K562 (cell line): ENCODE data around the gene COPS4. TPM values are rescaled to one million over a fixed set of nuclear protein-coding genes. Genes with fewer than 3 reads are reported as not detected.

Experiments
- CBFA2T3 ChIP-seq: fragments of 450-650 bp; IDR thresholded peaks from 2 replicates; pipeline ENCODE4 v1.6.1; 2017
- CBFB ChIP-seq: sonication (generic); formaldehyde crosslinking; IDR thresholded peaks from 2 replicates; pipeline ENCODE4 v1.4.0; 2020; ENCODE audit warnings: mild to moderate bottlenecking, missing genetic modification reagents
- CBX8 ChIP-seq: fragments of 200-600 bp; sonication (generic); IDR thresholded peaks from 2 replicates; pipeline ENCODE4 v1.6.1; 2012; ENCODE audit warnings: borderline replicate concordance, mixed run types, low read depth, mild to moderate bottlenecking, moderate library complexity, mixed read lengths, low read length, control low read depth, inconsistent platforms; ENCODE audit not compliant: poor library complexity, severe bottlenecking; ENCODE audit errors: extremely low read depth
- ESRRB ChIP-seq: fragments of 250-450 bp; sonication (Bioruptor Pico); IDR thresholded peaks from 2 replicates; pipeline ENCODE4 v1.5.0; 2020; ENCODE audit warnings: mild to moderate bottlenecking, moderate library complexity, borderline replicate concordance
- EZH2 ChIP-seq: IDR thresholded peaks from 2 replicates; pipeline ENCODE4 v1.6.1; 2012; ENCODE audit warnings: low read depth, mild to moderate bottlenecking, inconsistent platforms, low read length, borderline replicate concordance
- FIP1L1 ChIP-seq: fragments of 200-400 bp; formaldehyde crosslinking; IDR thresholded peaks from 2 replicates; pipeline ENCODE4 v1.6.1; 2018; ENCODE audit warnings: mild to moderate bottlenecking, low read depth, low read length; ENCODE audit not compliant: poor library complexity, severe bottlenecking
- HCFC1 ChIP-seq: IDR thresholded peaks from 2 replicates; pipeline ENCODE4 v1.6.1; 2012; ENCODE audit warnings: low read depth, low read length, improper control_type of control experiment
- HNRNPH1 ChIP-seq: fragments of 200-400 bp; formaldehyde crosslinking; optimal IDR thresholded peaks from 2 replicates; pipeline ENCODE3; 2017; ENCODE audit warnings: low read depth, mild to moderate bottlenecking, low read length, moderate library complexity
- KDM4B ChIP-seq, 2 experiments: fragments of 450-650 bp in 1 of 2; sonication (generic) in 1 of 2; IDR thresholded peaks; 2 replicates each; pipeline ENCODE4 v1.6.1; 2016 to 2017; ENCODE audit warnings: borderline replicate concordance in 2 of 2, antibody characterized with exemption in 1 of 2, low read depth in 1 of 2, mild to moderate bottlenecking in 1 of 2
- KDM5B ChIP-seq: fragments of 200-600 bp; sonication (generic); IDR thresholded peaks from 2 replicates; pipeline ENCODE4 v1.6.1; 2012; ENCODE audit warnings: low read depth, mild to moderate bottlenecking, moderate library complexity, low read length, control low read depth, inconsistent platforms; ENCODE audit not compliant: insufficient replicate concordance
- LARP7 ChIP-seq: fragments of 450-650 bp; IDR thresholded peaks from 2 replicates; pipeline ENCODE4 v1.6.1; 2016
- MEF2D ChIP-seq: conservative IDR thresholded peaks from 2 replicates; pipeline ENCODE4 v1.6.1; 2016; ENCODE audit warnings: low read depth, missing genetic modification characterization, missing compliant biosample characterization
- POLR2AphosphoS5 ChIP-seq: IDR thresholded peaks from 2 replicates; pipeline ENCODE4 v1.6.1; 2011; ENCODE audit warnings: mild to moderate bottlenecking, low read depth, low read length, moderate library complexity; ENCODE audit not compliant: control insufficient read depth, insufficient read depth
- RBM15 ChIP-seq: fragments of 200-400 bp; formaldehyde crosslinking; IDR thresholded peaks from 2 replicates; pipeline ENCODE4 v1.6.1; 2018; ENCODE audit warnings: mild to moderate bottlenecking, low read length, moderate library complexity; ENCODE audit not compliant: insufficient read depth
- TSHZ1 ChIP-seq: fragments of 250-450 bp; sonication (Bioruptor Pico); IDR thresholded peaks from 2 replicates; pipeline ENCODE4 v1.4.0; 2020; ENCODE audit warnings: mild to moderate bottlenecking, moderate library complexity
- U2AF2 ChIP-seq: fragments of 200-400 bp; formaldehyde crosslinking; optimal IDR thresholded peaks from 2 replicates; pipeline ENCODE3; 2017; ENCODE audit warnings: low read depth, mild to moderate bottlenecking, low read length
- polyA plus RNA-seq, 8 experiments: library from polyadenylated mRNA; depleted of rRNA in 4 of 8; stranded (reverse) in 5 of 8; unstranded in 3 of 8; fragments of >200 nt; fragmentation: Nextera tagmentation in 2 of 8; fragmentation: Illumina TruSeq in 1 of 8; extraction: Ambion mirVana in 2 of 8; extraction: Trizol in 1 of 8; gene quantifications; 2 replicates each; pipeline versions ENCODE4 v1.2.1 to v1.2.3, GENCODE V29; 2011 to 2014; ENCODE audit warnings: inconsistent platforms in 1 of 8, missing spikeins in 1 of 8
- total RNA-seq, 7 experiments: library from RNA; depleted of rRNA in 6 of 7; stranded (reverse); fragments of >200 nt in 6 of 7; fragmentation: Illumina TruSeq in 2 of 7; extraction: Trizol in 2 of 7; gene quantifications; 2 replicates each; pipeline versions ENCODE4 v1.2.1 to v1.2.3, GENCODE V29; 2011 to 2021; ENCODE audit warnings: low replicate concordance in 1 of 7
- TF ChIP-seq, protein P1 (sequence below): sonication (generic); formaldehyde crosslinking; IDR thresholded peaks from 2 replicates; pipeline ENCODE4 v1.8.0; 2023; ENCODE audit warnings: mild to moderate bottlenecking, missing genetic modification reagents
- TF ChIP-seq, protein P2 (sequence below): fragments of 250-450 bp; sonication (Bioruptor Pico); IDR thresholded peaks from 2 replicates; pipeline ENCODE4 v1.9.0; 2021; ENCODE audit warnings: mild to moderate bottlenecking, inconsistent platforms

The COPS4 gene
- total and polyA plus RNA-seq, 9 of the 15 experiments (the other 6 are each of a cell fraction or from before 2014, with no cell fraction given), result 44.7 to 180 (median 70.9) TPM

DNA sequence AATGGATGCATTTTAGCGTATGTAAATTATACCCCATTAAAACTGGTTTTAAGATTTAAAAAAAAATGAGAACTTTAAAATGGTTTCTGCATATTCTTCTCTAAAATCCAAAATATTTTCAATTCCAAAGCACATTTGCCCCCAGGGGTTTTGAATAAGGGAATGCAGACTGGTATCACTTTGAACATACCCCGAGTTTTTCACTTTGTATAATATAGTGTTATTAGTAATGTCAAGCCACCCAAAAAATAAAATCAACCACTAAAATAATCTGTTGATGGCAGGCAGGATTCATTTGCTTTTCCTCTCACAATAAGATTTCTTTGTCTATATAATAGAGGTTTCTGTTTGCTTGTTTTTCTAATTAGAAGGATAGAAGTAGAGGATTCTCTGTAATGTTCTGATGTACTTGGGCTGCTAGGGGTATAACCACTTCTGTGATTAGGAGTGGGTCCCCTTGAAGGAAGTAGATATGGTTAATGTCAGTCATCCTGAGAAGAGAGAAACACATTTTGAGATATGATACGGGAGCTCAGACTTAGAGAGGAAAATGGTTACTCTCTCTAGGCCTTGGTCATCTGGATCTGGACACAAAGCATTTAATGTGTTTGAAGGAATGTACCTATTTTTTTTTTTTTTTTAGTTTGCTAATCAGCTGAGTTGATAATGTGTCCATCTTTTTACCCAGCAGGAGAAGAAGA lies 15.0 kb upstream of the COPS4 start (continued):
- TF ChIP-seq U2AF2 (no peak), ESRRB (CRISPR knock-in tag) (no peak), FIP1L1 (no peak), LARP7 (no peak), HCFC1 (no peak), KDM5B (no peak), EZH2 (no peak), CBX8 (no peak), TSHZ1 (CRISPR knock-in tag) (no peak), CBFB (CRISPR knock-in tag) (no peak), POLR2AphosphoS5 (peak; percentile 66), CBFA2T3 (peak; percentile 93), HNRNPH1 (no peak), KDM4B (IDR thresholded peaks at IDR 0.05; ENCODE audit: borderline replicate concordance in 2 of 2, low read depth in 1 of 2) (no peak), RBM15 (no peak), MEF2D (no peak)
- TF ChIP-seq, protein P1, sequence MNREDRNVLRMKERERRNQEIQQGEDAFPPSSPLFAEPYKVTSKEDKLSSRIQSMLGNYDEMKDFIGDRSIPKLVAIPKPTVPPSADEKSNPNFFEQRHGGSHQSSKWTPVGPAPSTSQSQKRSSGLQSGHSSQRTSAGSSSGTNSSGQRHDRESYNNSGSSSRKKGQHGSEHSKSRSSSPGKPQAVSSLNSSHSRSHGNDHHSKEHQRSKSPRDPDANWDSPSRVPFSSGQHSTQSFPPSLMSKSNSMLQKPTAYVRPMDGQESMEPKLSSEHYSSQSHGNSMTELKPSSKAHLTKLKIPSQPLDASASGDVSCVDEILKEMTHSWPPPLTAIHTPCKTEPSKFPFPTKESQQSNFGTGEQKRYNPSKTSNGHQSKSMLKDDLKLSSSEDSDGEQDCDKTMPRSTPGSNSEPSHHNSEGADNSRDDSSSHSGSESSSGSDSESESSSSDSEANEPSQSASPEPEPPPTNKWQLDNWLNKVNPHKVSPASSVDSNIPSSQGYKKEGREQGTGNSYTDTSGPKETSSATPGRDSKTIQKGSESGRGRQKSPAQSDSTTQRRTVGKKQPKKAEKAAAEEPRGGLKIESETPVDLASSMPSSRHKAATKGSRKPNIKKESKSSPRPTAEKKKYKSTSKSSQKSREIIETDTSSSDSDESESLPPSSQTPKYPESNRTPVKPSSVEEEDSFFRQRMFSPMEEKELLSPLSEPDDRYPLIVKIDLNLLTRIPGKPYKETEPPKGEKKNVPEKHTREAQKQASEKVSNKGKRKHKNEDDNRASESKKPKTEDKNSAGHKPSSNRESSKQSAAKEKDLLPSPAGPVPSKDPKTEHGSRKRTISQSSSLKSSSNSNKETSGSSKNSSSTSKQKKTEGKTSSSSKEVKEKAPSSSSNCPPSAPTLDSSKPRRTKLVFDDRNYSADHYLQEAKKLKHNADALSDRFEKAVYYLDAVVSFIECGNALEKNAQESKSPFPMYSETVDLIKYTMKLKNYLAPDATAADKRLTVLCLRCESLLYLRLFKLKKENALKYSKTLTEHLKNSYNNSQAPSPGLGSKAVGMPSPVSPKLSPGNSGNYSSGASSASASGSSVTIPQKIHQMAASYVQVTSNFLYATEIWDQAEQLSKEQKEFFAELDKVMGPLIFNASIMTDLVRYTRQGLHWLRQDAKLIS, result no peak
- TF ChIP-seq, protein P2, sequence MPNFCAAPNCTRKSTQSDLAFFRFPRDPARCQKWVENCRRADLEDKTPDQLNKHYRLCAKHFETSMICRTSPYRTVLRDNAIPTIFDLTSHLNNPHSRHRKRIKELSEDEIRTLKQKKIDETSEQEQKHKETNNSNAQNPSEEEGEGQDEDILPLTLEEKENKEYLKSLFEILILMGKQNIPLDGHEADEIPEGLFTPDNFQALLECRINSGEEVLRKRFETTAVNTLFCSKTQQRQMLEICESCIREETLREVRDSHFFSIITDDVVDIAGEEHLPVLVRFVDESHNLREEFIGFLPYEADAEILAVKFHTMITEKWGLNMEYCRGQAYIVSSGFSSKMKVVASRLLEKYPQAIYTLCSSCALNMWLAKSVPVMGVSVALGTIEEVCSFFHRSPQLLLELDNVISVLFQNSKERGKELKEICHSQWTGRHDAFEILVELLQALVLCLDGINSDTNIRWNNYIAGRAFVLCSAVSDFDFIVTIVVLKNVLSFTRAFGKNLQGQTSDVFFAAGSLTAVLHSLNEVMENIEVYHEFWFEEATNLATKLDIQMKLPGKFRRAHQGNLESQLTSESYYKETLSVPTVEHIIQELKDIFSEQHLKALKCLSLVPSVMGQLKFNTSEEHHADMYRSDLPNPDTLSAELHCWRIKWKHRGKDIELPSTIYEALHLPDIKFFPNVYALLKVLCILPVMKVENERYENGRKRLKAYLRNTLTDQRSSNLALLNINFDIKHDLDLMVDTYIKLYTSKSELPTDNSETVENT (CRISPR knock-in tag), result no peak
